Suprapubic skin (tissue), 4 donors: Measurements from ENCODE around the gene UBA1. TPM values are rescaled to one million over a fixed set of nuclear protein-coding genes. Genes with fewer than 3 reads are reported as not detected.
A peak's percentile ranks its signal among the peaks of the same experiment; 100 is the strongest.

Experiments
- DNase-seq, 2 donors: peaks; one replicate each; pipeline ENCODE4 v3.0.0-alpha.2; 2019; ENCODE audit warnings: low spot score in 2 of 2
- H3K27ac ChIP-seq: fragments of 200-600 bp; sonication (generic); one replicate; pipeline ENCODE4 v1.5.1; 2019
- H3K27me3 ChIP-seq: fragments of 200-600 bp; sonication (generic); one replicate; pipeline ENCODE4 v1.5.1; 2019
- H3K36me3 ChIP-seq: fragments of 200-600 bp; sonication (generic); one replicate; pipeline ENCODE4 v1.5.1; 2019
- H3K4me1 ChIP-seq: fragments of 200-600 bp; sonication (generic); one replicate; pipeline ENCODE4 v1.5.1; 2019
- H3K4me3 ChIP-seq: fragments of 200-600 bp; sonication (generic); one replicate; pipeline ENCODE4 v1.5.1; 2019; ENCODE audit warnings: mild to moderate bottlenecking
- H3K9me3 ChIP-seq: fragments of 200-600 bp; sonication (generic); one replicate; pipeline ENCODE4 v1.5.1; 2019
- EP300 ChIP-seq: sonication (generic); formaldehyde crosslinking; IDR thresholded peaks from one replicate; pipeline ENCODE4 v1.6.1; 2017; ENCODE audit warnings: antibody characterized with exemption
- POLR2A ChIP-seq, 2 donors: fragments of 450-650 bp; IDR thresholded peaks; one replicate each; pipeline ENCODE4 v1.6.1; 2017; ENCODE audit warnings: antibody characterized with exemption in 2 of 2, mild to moderate bottlenecking in 2 of 2, moderate library complexity in 2 of 2
- POLR2AphosphoS5 ChIP-seq, 3 donors: sonication (generic); formaldehyde crosslinking; IDR thresholded peaks; one replicate each; pipeline ENCODE4 v1.6.1; 2017; ENCODE audit warnings: antibody characterized with exemption in 3 of 3
- whole genome bisulfite sequencing: methylation state at CpG from one replicate; pipeline ENCODE4 v1.1.5; 2018; 5-methylcytosine and 5-hydroxymethylcytosine counted together
- total RNA-seq, 4 donors: library from RNA; depleted of rRNA; stranded (reverse); fragments of >200 nt; gene quantifications; one replicate each; pipeline ENCODE4 v1.1.0, GENCODE V29; 2016
- TF ChIP-seq, protein P1 (sequence below), 2 donors: fragments of 200-600 bp in 1 of 2; fragments of 450-650 bp in 1 of 2; sonication (generic) in 1 of 2; IDR thresholded peaks; one replicate each; pipeline ENCODE4 v1.5.1; 2016 to 2019; ENCODE audit warnings: antibody characterized with exemption in 2 of 2, mild to moderate bottlenecking in 1 of 2, moderate library complexity in 1 of 2

The UBA1 gene
- total RNA-seq, 4 donors from 2014 or later, result 146 to 186 (median 157) TPM

DNA sequence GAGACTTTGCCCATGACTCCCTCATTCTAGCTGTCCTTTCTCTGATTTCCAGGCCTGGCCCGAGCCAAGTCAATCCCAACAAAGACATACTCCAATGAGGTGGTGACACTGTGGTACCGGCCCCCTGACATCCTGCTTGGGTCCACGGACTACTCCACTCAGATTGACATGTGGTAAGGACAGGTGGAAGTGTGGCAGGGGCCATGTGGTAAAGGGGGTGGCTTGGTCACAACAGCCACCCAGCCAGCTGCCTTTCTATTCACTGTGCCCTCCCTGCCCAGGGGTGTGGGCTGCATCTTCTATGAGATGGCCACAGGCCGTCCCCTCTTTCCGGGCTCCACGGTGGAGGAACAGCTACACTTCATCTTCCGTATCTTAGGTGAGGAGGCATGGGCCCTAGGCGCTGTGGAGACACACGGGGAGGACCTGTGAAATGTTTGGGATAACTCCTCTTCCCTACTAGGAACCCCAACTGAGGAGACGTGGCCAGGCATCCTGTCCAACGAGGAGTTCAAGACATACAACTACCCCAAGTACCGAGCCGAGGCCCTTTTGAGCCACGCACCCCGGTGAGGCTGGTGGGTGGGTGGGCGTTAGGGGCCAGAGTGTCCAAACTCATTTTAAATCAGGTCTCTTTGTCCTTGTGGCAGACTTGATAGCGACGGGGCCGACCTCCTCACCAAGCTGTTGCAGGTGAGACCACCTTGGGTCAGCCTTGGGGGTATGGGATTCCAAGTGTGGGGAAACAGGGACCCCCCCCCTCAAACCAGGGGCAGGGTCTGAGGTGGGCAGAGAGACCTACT, 33.1 kb downstream of the UBA1 start:
- Histone ChIP-seq H3K9me3 (no peaks in the 10 kb centered on the region), H3K27me3 (no peaks in the 10 kb centered on the region), H3K36me3 (peaks cover 61% of the 10 kb centered on the region), H3K4me3 (no peak overlapping the region), H3K4me1 (no peaks in the 10 kb centered on the region), H3K27ac (no peak overlapping the region)
- TF ChIP-seq POLR2AphosphoS5 (IDR thresholded peaks at IDR 0.05) (no peak), EP300 (no peak), POLR2A (IDR thresholded peaks at IDR 0.05) (no peak)
- TF ChIP-seq, protein P1, sequence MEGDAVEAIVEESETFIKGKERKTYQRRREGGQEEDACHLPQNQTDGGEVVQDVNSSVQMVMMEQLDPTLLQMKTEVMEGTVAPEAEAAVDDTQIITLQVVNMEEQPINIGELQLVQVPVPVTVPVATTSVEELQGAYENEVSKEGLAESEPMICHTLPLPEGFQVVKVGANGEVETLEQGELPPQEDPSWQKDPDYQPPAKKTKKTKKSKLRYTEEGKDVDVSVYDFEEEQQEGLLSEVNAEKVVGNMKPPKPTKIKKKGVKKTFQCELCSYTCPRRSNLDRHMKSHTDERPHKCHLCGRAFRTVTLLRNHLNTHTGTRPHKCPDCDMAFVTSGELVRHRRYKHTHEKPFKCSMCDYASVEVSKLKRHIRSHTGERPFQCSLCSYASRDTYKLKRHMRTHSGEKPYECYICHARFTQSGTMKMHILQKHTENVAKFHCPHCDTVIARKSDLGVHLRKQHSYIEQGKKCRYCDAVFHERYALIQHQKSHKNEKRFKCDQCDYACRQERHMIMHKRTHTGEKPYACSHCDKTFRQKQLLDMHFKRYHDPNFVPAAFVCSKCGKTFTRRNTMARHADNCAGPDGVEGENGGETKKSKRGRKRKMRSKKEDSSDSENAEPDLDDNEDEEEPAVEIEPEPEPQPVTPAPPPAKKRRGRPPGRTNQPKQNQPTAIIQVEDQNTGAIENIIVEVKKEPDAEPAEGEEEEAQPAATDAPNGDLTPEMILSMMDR (IDR thresholded peaks at IDR 0.05), result no peak
- peak in 1 of 2 donors; percentile 60 for DNase-seq
- 93% methylated on average over 15 of the region's 19 CpGs for WGBS

- peaks cover 61% of the 10 kb centered on the region for H3K36me3 ChIP-seq
- H3K27ac ChIP-seq, result no peak overlapping the region
- WGBS, result 89% methylated on average over 9 of the region's 9 CpGs
- TF ChIP-seq EP300, result no peak
- TF ChIP-seq POLR2A (IDR thresholded peaks at IDR 0.05), result no peak
- TF ChIP-seq, protein P1 (IDR thresholded peaks at IDR 0.05), result no peak
- TF ChIP-seq POLR2AphosphoS5 (IDR thresholded peaks at IDR 0.05), result no peak
- peaks cover under 1% of the 10 kb centered on the region for H3K4me1 ChIP-seq
- no peak for DNase-seq
- no peak overlapping the region for H3K4me3 ChIP-seq
- no peaks in the 10 kb centered on the region for H3K27me3 ChIP-seq
- H3K9me3 ChIP-seq, result no peaks in the 10 kb centered on the region
Measured at GRCh38 chrX:47227334-47227583, 33.6 kb downstream of the UBA1 start.

GRCh38 chrX:47228550-47229270, 35.1 kb downstream of the UBA1 start:
- Histone ChIP-seq H3K4me3 (no peak overlapping the region), H3K9me3 (no peaks in the 10 kb centered on the region), H3K27ac (no peak overlapping the region), H3K27me3 (no peaks in the 10 kb centered on the region), H3K36me3 (peaks cover 55% of the 10 kb centered on the region), H3K4me1 (peaks cover 6% of the 10 kb centered on the region)
- peak in 1 of 2 donors; percentile 53 for DNase-seq
- 94% methylated on average over 12 of the region's 12 CpGs for WGBS
- TF ChIP-seq POLR2AphosphoS5 (IDR thresholded peaks at IDR 0.05), result no peak
- no peak for TF ChIP-seq POLR2A (IDR thresholded peaks at IDR 0.05)
- TF ChIP-seq, protein P1 (IDR thresholded peaks at IDR 0.05), result no peak
- no peak for TF ChIP-seq EP300

DNA sequence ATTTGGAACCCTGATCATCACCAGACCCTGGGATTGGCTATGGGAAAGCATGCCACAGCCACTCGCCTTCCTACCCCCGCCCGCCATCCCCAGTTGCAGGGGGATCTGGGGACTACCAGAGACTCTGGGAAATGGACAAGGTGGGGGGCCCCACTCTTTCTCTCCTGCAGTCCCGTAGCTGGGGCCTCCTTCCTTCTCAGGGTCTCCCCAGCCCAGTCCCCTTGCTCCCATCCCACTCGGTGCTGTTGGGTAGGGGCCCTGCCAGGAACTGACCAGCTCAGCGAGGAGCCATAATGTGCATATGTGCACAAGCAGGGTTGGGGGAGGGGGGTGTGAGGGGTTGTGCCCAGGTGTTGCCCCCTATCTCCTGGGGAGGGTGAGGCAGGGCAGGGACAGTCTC, 35.8 kb downstream of the UBA1 start:
- Histone ChIP-seq H3K36me3 (peaks cover 48% of the 10 kb centered on the region), H3K27ac (no peak overlapping the region), H3K4me1 (peaks cover 8% of the 10 kb centered on the region), H3K4me3 (no peak overlapping the region), H3K27me3 (no peaks in the 10 kb centered on the region), H3K9me3 (no peaks in the 10 kb centered on the region)
- WGBS, result 94% methylated on average over 6 of the region's 6 CpGs
- peak in 1 of 2 donors; percentile 59 for DNase-seq
- TF ChIP-seq POLR2AphosphoS5 (IDR thresholded peaks at IDR 0.05) (no peak), EP300 (no peak), POLR2A (IDR thresholded peaks at IDR 0.05) (no peak)
- TF ChIP-seq, protein P1 (IDR thresholded peaks at IDR 0.05), result no peak

DNA sequence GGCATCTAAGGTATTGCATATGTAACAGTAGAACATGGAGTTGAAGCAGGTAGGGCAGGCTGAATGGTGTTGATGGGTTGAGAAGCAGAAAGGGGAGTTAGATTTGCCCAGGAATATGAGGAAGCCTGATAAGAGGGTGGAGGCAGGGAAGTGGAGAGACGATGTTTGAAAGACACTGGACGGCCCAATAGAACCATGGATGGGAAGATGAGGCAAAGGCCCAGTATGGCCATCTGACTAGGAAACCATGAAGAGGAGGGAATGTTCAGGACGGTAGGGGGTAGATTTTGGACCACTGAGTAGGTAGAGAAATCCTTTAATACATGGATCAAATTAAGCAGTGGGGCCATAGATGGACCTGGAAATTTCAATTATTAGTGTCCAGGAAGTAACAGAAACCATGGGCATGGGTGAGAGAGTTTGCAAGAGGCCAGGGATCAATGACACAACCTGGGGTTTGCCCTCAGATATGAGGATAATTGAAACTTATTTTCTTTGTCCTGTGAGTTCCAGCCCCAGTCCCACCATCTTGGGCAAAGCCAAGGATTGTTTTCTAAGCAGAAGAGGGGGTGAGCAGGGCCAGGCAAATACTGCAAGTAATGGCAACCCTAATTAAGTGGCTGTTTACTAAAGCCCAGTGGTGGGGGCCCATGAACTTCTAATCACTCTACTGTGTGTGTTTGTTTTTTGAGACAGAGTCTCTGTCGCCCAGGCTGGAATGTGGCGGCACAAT, 36.7 kb downstream of the UBA1 start:
- Histone ChIP-seq H3K27me3 (no peaks in the 10 kb centered on the region), H3K4me3 (no peak overlapping the region), H3K27ac (no peak overlapping the region), H3K9me3 (no peaks in the 10 kb centered on the region), H3K4me1 (peaks cover 14% of the 10 kb centered on the region), H3K36me3 (peaks cover 39% of the 10 kb centered on the region)
- peak in 1 of 2 donors; percentile 21 for DNase-seq
- TF ChIP-seq, protein P1 (IDR thresholded peaks at IDR 0.05), result no peak
- TF ChIP-seq POLR2AphosphoS5 (IDR thresholded peaks at IDR 0.05) (no peak), POLR2A (IDR thresholded peaks at IDR 0.05) (no peak), EP300 (no peak)
- WGBS, result 87% methylated on average over 5 of the region's 5 CpGs
